Measurements from ENCODE around the gene FRAS1. TPM values are rescaled to one million over a fixed set of nuclear protein-coding genes. Genes with fewer than 3 reads are reported as not detected.

The FRAS1 gene
- total RNA-seq, 1 donor from 2014 or later = 13.7 TPM

DNA sequence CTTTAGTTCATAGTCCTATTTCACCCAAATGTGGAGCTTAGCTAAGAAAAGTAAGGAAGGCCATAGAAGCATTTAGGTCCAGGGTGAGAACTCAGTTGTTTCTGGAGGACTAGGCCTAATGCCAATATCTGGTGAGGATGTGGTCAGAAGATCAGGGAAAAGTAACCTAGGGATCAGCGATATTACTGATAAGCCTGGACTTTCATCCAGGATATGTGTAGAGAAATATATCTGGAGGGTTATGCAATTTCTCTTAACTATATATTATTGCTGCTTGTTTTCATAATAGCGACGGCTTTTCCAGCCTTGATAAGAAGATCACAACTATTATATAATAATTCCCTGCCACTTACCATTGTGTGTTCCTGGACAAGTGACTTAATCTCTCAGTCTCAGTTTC is 81.1 kb downstream of the FRAS1 start:
- TF ChIP-seq, protein P1, sequence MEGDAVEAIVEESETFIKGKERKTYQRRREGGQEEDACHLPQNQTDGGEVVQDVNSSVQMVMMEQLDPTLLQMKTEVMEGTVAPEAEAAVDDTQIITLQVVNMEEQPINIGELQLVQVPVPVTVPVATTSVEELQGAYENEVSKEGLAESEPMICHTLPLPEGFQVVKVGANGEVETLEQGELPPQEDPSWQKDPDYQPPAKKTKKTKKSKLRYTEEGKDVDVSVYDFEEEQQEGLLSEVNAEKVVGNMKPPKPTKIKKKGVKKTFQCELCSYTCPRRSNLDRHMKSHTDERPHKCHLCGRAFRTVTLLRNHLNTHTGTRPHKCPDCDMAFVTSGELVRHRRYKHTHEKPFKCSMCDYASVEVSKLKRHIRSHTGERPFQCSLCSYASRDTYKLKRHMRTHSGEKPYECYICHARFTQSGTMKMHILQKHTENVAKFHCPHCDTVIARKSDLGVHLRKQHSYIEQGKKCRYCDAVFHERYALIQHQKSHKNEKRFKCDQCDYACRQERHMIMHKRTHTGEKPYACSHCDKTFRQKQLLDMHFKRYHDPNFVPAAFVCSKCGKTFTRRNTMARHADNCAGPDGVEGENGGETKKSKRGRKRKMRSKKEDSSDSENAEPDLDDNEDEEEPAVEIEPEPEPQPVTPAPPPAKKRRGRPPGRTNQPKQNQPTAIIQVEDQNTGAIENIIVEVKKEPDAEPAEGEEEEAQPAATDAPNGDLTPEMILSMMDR (IDR thresholded peaks at IDR 0.05; ENCODE audit: insufficient read depth, low read length, severe bottlenecking) = no peak
- FAIRE-seq = no peak

DNA sequence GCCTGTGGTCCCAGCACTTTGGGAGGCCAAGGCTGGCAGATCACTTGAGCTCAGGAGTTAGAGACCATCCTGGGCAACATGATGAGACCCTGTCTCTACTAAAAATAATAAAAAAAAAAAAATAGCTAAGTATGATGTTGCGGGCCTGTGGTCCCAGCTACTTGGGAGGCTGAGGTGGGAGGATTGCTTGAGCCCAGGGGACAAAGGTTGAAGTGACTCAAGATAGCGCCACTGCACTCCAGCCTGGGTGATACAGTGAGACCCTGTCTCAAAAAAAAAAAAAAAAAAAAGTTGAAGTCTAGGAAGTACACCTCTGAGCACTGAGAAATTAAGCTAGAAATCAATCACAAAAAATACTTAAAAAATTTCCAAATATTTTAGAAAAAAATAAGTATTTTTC is 86.5 kb downstream of the FRAS1 start:
- FAIRE-seq (no peak), DNase-seq (ENCODE audit: low read depth) (no peak)
- Histone ChIP-seq H3K36me3 (ENCODE audit: control insufficient read depth, insufficient read depth, low read length) (no peaks in the 10 kb centered on the region), H3K4me3 (ENCODE audit: low read depth, low read length) (no peak overlapping the region), H3K27me3 (ENCODE audit: control insufficient read depth, insufficient read depth, low read length) (no peaks in the 10 kb centered on the region)
- TF ChIP-seq, protein P1 (IDR thresholded peaks at IDR 0.05; ENCODE audit: insufficient read depth, low read length, severe bottlenecking) = no peak

More for the DNA sequence above, 81.1 kb downstream of the FRAS1 start:
- Histone ChIP-seq H3K27me3 (ENCODE audit: control insufficient read depth, insufficient read depth, low read length) (no peaks in the 10 kb centered on the region), H3K4me3 (ENCODE audit: low read depth, low read length) (no peak overlapping the region), H3K36me3 (ENCODE audit: control insufficient read depth, insufficient read depth, low read length) (no peaks in the 10 kb centered on the region)
- DNase-seq (ENCODE audit: low read depth) = no peak

DNA sequence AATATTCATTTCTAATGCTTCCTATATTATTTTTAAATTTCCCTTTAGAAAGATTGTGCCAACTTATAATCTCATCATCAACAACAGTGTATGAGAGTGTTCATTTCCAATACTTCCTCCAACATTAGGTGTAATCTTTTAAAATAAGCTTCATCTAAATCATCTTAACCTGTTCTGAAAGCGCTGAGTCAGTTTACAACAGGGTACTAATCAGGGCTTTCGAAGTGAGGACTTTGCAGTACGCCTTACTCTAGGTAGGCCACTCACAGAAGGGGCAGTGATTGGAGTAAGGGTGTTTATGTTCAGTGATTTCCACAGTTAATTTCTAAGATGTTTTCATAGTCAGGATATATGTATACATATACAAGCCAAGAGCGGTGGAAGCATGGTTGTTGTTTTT is 87.9 kb downstream of the FRAS1 start:
- TF ChIP-seq, protein P1 (IDR thresholded peaks at IDR 0.05; ENCODE audit: insufficient read depth, low read length, severe bottlenecking) = no peak
- H3K27me3 ChIP-seq (ENCODE audit: control insufficient read depth, insufficient read depth, low read length) = no peaks in the 10 kb centered on the region
- no peak overlapping the region for H3K4me3 ChIP-seq (ENCODE audit: low read depth, low read length)
- DNase-seq (ENCODE audit: low read depth) = no peak
- no peak for FAIRE-seq
- no peaks in the 10 kb centered on the region for H3K36me3 ChIP-seq (ENCODE audit: control insufficient read depth, insufficient read depth, low read length)

DNA sequence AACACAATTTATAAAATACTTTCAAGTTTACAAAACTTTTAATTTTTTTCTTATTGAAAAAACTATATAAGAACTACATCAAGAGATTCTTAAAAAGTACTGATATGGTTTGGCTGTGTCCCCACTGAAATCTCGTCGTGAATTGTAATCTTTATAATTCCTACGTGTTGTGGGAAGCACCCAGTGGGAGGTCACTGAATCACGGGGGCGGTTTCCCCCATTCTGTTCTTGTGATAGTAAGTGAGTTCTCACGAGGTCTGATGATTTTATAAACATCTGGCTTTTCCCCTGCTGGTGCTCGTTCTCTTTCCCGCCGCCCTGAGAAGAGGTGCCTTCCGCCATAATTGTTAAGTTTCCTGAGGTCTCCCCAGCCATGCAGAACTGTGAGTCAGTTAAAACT is 88.5 kb downstream of the FRAS1 start:
- Histone ChIP-seq H3K36me3 (ENCODE audit: control insufficient read depth, insufficient read depth, low read length) (no peaks in the 10 kb centered on the region), H3K27me3 (ENCODE audit: control insufficient read depth, insufficient read depth, low read length) (no peaks in the 10 kb centered on the region), H3K4me3 (ENCODE audit: low read depth, low read length) (no peak overlapping the region)
- DNase-seq (ENCODE audit: low read depth) (no peak), FAIRE-seq (no peak)
- TF ChIP-seq, protein P1 (IDR thresholded peaks at IDR 0.05; ENCODE audit: insufficient read depth, low read length, severe bottlenecking) = no peak

DNA sequence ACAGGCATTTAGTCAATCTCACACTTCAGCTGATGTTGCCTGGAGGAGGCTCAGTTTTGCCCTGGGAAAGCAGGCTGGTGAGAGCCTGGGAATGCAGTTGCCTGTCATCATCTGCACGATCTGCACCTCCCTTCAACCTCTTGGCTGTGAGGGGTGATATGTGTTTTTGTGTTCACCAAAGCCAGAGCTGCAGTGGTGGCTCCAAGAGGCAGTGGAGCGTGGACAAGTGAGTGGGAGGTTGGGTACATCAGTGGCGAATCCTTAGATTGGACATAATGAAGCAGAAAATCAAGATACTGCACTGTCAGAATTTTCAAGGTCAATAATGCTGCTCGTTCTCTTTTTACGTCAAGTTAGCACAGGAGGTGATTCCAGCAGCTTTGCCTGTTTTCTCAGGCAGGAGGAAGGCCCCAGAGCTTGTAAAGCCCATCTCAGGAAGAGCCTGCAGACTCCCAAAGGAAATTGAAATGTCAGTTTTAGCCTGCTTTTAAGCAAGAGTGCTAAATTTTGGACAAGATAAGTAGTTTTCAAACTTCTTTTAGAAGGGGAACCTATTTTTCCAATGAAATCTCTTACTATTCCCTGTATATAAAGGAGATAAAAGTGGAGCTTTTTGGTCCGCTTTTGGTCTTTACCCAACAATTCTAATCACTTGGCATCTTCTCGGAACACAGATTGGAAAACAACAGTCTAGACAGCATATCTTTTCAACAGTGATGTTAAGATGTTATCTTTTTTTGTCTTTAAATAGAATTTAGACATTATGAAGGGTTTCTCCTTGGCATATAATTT is 92.8 kb downstream of the FRAS1 start:
- TF ChIP-seq, protein P1 (IDR thresholded peaks at IDR 0.05; ENCODE audit: insufficient read depth, low read length, severe bottlenecking) = no peak
- H3K36me3 ChIP-seq (ENCODE audit: control insufficient read depth, insufficient read depth, low read length) = no peaks in the 10 kb centered on the region
- no peaks in the 10 kb centered on the region for H3K27me3 ChIP-seq (ENCODE audit: control insufficient read depth, insufficient read depth, low read length)
- H3K4me3 ChIP-seq (ENCODE audit: low read depth, low read length) = no peak overlapping the region
- no peak for DNase-seq (ENCODE audit: low read depth)
- peak; percentile 62 for FAIRE-seq

DNA sequence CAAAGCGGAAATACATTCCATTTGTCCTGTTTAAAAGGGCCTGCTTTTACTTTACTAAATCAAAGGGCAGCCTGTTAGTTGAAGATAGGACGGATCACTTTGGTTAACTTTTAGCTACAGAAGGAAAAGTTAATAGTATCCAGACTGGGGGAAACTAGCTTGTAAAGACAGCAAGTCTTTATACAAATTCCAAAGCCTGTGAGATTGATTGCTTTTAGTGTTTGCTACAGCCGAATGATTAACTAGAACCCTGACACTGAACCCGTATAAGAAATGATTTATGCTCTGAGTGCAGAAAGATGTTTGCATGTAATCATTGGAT is 93.4 kb downstream of the FRAS1 start:
- H3K36me3 ChIP-seq (ENCODE audit: control insufficient read depth, insufficient read depth, low read length) = no peaks in the 10 kb centered on the region
- FAIRE-seq (no peak), DNase-seq (ENCODE audit: low read depth) (no peak)
- TF ChIP-seq, protein P1 (IDR thresholded peaks at IDR 0.05; ENCODE audit: insufficient read depth, low read length, severe bottlenecking) = no peak
- no peaks in the 10 kb centered on the region for H3K27me3 ChIP-seq (ENCODE audit: control insufficient read depth, insufficient read depth, low read length)
- H3K4me3 ChIP-seq (ENCODE audit: low read depth, low read length) = no peak overlapping the region
